DND-41 (cell line): ENCODE data around the gene STX17.

Experiments used
- ATAC-seq: fragments of 200-7000 bp; cut with Tn5 transposase; 3 replicates; pipeline ENCODE4 v1.9.1; 2021; ENCODE audit warnings: low read depth; ENCODE audit not compliant: insufficient read depth
- DNase-seq: peaks from one replicate; pipeline ENCODE4 v3.0.0-alpha.2; 2020
- H2AFZ ChIP-seq: 2 replicates; pipeline ENCODE4 v1.6.0; 2012; ENCODE audit warnings: low read depth, low read length
- H3K27ac ChIP-seq: 2 replicates; pipeline ENCODE4 v1.5.1; 2012; ENCODE audit warnings: low read length, inconsistent platforms
- H3K27me3 ChIP-seq: fragments of 200-600 bp; sonication (generic); 2 replicates; pipeline ENCODE4 v1.6.0; 2012; ENCODE audit warnings: low read length, mild to moderate bottlenecking, inconsistent platforms; ENCODE audit not compliant: insufficient read depth, poor library complexity
- H3K36me3 ChIP-seq: 2 replicates; pipeline ENCODE4 v1.5.1; 2012; ENCODE audit warnings: low read length, inconsistent platforms; ENCODE audit not compliant: insufficient read depth
- H3K4me1 ChIP-seq: 2 replicates; pipeline ENCODE4 v1.5.1; 2012; ENCODE audit warnings: mild to moderate bottlenecking, low read length; ENCODE audit not compliant: insufficient read depth
- H3K4me2 ChIP-seq: 2 replicates; pipeline ENCODE4 v1.6.0; 2012; ENCODE audit warnings: mild to moderate bottlenecking, moderate library complexity, low read length, inconsistent platforms; ENCODE audit not compliant: insufficient read depth
- H3K4me3 ChIP-seq, 2 experiments: fragments of 200-600 bp in 1 of 2; shearing (Covaris generic) in 1 of 2; 2 replicates each; pipeline ENCODE4 v1.5.1; 2012 to 2016; ENCODE audit warnings: inconsistent platforms in 2 of 2, low read length in 2 of 2, mild to moderate bottlenecking in 2 of 2, low read depth in 1 of 2, moderate library complexity in 1 of 2
- H3K79me2 ChIP-seq: 2 replicates; pipeline ENCODE4 v1.6.0; 2012; ENCODE audit warnings: low read length, inconsistent platforms; ENCODE audit not compliant: insufficient read depth
- H3K9ac ChIP-seq: 2 replicates; pipeline ENCODE4 v1.6.0; 2012; ENCODE audit warnings: low read depth, mild to moderate bottlenecking, inconsistent platforms, low read length, moderate library complexity
- H3K9me3 ChIP-seq: 2 replicates; pipeline ENCODE4 v1.5.1; 2012; ENCODE audit warnings: low read length, moderate library complexity, mild to moderate bottlenecking, inconsistent platforms; ENCODE audit not compliant: insufficient read depth, severe bottlenecking
- H4K20me1 ChIP-seq: 2 replicates; pipeline ENCODE4 v1.6.0; 2012; ENCODE audit warnings: low read length; ENCODE audit not compliant: insufficient read depth
- EZH2 ChIP-seq: IDR thresholded peaks from 3 replicates; pipeline ENCODE4 v1.6.1; 2012; ENCODE audit warnings: borderline replicate concordance, low read depth, mild to moderate bottlenecking, moderate library complexity, low read length, inconsistent platforms; ENCODE audit not compliant: severe bottlenecking
- TF ChIP-seq, protein P1 (sequence below): IDR thresholded peaks from 2 replicates; pipeline ENCODE4 v1.5.1; 2012; ENCODE audit warnings: borderline replicate concordance, low read length, moderate library complexity, mild to moderate bottlenecking; ENCODE audit not compliant: poor library complexity, severe bottlenecking; ENCODE audit errors: extremely low read depth

The STX17 gene

GRCh38 chr9:99860266-99860665 is 46.2 kb upstream of the STX17 start:
- H3K36me3 ChIP-seq: no peaks in the 10 kb centered on the region
- no peaks in the 10 kb centered on the region for H3K27me3 ChIP-seq
- no peak overlapping the region for H3K4me3 ChIP-seq
- H3K9me3 ChIP-seq: no peaks in the 10 kb centered on the region
- TF ChIP-seq, protein P1, sequence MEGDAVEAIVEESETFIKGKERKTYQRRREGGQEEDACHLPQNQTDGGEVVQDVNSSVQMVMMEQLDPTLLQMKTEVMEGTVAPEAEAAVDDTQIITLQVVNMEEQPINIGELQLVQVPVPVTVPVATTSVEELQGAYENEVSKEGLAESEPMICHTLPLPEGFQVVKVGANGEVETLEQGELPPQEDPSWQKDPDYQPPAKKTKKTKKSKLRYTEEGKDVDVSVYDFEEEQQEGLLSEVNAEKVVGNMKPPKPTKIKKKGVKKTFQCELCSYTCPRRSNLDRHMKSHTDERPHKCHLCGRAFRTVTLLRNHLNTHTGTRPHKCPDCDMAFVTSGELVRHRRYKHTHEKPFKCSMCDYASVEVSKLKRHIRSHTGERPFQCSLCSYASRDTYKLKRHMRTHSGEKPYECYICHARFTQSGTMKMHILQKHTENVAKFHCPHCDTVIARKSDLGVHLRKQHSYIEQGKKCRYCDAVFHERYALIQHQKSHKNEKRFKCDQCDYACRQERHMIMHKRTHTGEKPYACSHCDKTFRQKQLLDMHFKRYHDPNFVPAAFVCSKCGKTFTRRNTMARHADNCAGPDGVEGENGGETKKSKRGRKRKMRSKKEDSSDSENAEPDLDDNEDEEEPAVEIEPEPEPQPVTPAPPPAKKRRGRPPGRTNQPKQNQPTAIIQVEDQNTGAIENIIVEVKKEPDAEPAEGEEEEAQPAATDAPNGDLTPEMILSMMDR: no peak
- no peak for TF ChIP-seq EZH2
- H3K9ac ChIP-seq: no peak overlapping the region
- H3K27ac ChIP-seq: no peak overlapping the region
- no peaks in the 10 kb centered on the region for H4K20me1 ChIP-seq
- no peak overlapping the region for H3K4me2 ChIP-seq
- H2AFZ ChIP-seq: no peak overlapping the region
- ATAC-seq: no peak
- DNase-seq: no peak
- no peaks in the 10 kb centered on the region for H3K4me1 ChIP-seq
- H3K79me2 ChIP-seq: no peaks in the 10 kb centered on the region

DNA sequence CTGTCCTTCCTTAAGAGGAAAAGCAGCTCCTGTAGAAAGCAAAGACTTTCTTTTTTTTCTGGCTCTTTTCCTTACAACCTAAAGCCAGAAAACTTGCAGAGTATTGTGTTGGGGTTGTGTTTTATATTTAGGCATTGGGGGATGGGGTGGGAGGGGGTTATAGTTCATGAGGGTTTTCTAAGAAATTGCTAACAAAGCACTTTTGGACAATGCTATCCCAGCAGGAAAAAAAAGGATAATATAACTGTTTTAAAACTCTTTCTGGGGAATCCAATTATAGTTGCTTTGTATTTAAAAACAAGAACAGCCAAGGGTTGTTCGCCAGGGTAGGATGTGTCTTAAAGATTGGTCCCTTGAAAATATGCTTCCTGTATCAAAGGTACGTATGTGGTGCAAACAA is 42.5 kb upstream of the STX17 start:
- H3K9ac ChIP-seq: no peak overlapping the region
- no peak overlapping the region for H2AFZ ChIP-seq
- H3K79me2 ChIP-seq: no peaks in the 10 kb centered on the region
- no peaks in the 10 kb centered on the region for H3K36me3 ChIP-seq
- no peak for TF ChIP-seq EZH2
- TF ChIP-seq, protein P1: no peak
- H3K4me3 ChIP-seq: no peak overlapping the region
- DNase-seq (no peak), ATAC-seq (no peak)
- no peaks in the 10 kb centered on the region for H4K20me1 ChIP-seq
- H3K27ac ChIP-seq: no peak overlapping the region
- H3K4me2 ChIP-seq: no peak overlapping the region
- H3K27me3 ChIP-seq: peaks cover 2% of the 10 kb centered on the region
- no peaks in the 10 kb centered on the region for H3K4me1 ChIP-seq
- H3K9me3 ChIP-seq: no peaks in the 10 kb centered on the region

GRCh38 chr9:99866398-99866797 is 40.1 kb upstream of the STX17 start:
- Histone ChIP-seq H3K27me3 (peaks cover 2% of the 10 kb centered on the region), H3K79me2 (no peaks in the 10 kb centered on the region), H3K27ac (no peak overlapping the region), H3K4me1 (no peaks in the 10 kb centered on the region), H2AFZ (no peak overlapping the region), H4K20me1 (no peaks in the 10 kb centered on the region), H3K9ac (no peak overlapping the region), H3K36me3 (no peaks in the 10 kb centered on the region), H3K4me3 (no peak overlapping the region), H3K4me2 (no peak overlapping the region), H3K9me3 (no peaks in the 10 kb centered on the region)
- no peak for TF ChIP-seq EZH2
- TF ChIP-seq, protein P1: no peak
- DNase-seq (no peak), ATAC-seq (no peak)

- DNase-seq (no peak), ATAC-seq (no peak)
- no peak overlapping the region for H2AFZ ChIP-seq
- H3K4me1 ChIP-seq: no peaks in the 10 kb centered on the region
- H4K20me1 ChIP-seq: no peaks in the 10 kb centered on the region
- no peak overlapping the region for H3K4me3 ChIP-seq
- H3K27ac ChIP-seq: no peak overlapping the region
- H3K79me2 ChIP-seq: no peaks in the 10 kb centered on the region
- no peaks in the 10 kb centered on the region for H3K9me3 ChIP-seq
- TF ChIP-seq, protein P1: no peak
- no peak for TF ChIP-seq EZH2
- H3K27me3 ChIP-seq: peaks cover 2% of the 10 kb centered on the region
- no peaks in the 10 kb centered on the region for H3K36me3 ChIP-seq
- H3K9ac ChIP-seq: no peak overlapping the region
- H3K4me2 ChIP-seq: no peak overlapping the region
These were observed 38.9 kb upstream of the STX17 start for GRCh38 chr9:99867536-99867935.
